Measurements from ENCODE around the gene SDE2.
A peak's percentile ranks its signal among the peaks of the same experiment; 100 is the strongest.
"Not testable (repeated sequence)": the region's sequence is repeated elsewhere in the genome, so short reads cannot be mapped to it uniquely, and the experiment has no call there.

Gene SDE2

DNA sequence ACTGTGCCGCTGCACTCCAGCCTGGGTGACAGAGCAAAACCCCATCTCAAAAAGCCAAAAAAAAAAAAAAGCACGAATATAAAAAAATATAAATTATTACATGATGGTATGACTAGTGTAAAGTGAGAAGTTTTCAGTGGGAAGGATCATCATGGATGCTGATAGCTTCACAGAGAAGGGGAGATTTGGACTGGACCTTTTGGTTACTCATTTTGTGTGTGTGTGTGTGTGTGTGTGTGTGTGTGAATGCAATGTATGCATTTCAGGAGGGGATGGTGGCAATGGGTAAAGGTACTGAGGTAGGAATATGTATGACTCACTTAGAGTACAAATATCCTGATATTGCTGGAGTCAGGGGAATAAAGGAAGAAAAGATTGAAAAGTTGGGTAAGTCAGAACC is 22.7 kb upstream of the SDE2 start:
- H3K4me1 Mint-ChIP-seq = no peaks in the 10 kb centered on the region
- H3K9me3 Mint-ChIP-seq = no peaks in the 10 kb centered on the region
- ATAC-seq (no peak), DNase-seq (ENCODE audit: low spot score in 2 of 2) (no peak)
- H3K27ac Mint-ChIP-seq = no peak overlapping the region
- H3K4me3 Mint-ChIP-seq = no peak overlapping the region
- no peaks in the 10 kb centered on the region for H3K36me3 Mint-ChIP-seq

DNA sequence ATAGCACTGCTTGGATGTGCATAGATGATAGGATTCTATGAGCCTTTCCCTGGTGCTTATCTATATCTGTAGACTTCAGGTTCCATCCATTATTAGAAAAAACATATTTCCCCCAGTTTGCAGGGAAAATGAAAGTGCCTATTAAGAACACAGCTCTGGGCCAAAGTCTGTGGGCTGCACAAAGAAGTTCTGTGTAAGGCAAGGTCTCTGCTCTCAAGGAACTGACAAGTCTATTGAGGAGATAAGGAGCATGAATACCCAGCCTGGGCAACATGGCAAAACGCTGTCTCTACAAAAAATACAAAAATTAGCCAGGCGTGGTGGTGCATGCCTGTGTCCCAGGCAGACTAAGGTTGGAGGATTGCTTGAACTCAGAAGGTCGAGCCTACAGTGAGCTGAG is 22.3 kb upstream of the SDE2 start:
- DNase-seq (ENCODE audit: low spot score in 2 of 2) (no peak), ATAC-seq (no peak)
- no peaks in the 10 kb centered on the region for H3K9me3 Mint-ChIP-seq
- H3K36me3 Mint-ChIP-seq = no peaks in the 10 kb centered on the region
- H3K4me3 Mint-ChIP-seq = no peak overlapping the region
- H3K27ac Mint-ChIP-seq = no peak overlapping the region
- no peaks in the 10 kb centered on the region for H3K4me1 Mint-ChIP-seq

DNA sequence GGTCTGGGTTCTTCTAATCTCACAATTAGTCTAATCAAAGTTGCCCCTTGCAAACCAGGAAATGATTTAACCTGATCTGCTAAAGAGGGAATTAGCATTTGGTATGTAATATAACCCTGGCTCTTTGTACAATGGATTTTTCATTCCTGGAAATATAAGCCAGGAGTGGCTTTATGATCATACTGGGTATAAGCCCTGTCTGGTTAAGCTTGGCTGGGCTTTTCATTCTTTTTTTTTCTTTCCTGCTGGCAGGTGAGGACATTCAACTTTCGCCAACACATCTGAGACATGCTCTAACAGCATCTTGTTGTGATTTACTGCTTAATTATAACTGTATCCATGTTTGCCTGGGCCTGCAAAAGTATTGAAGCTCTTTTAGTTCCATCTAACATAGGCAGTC is 20.4 kb upstream of the SDE2 start:
- DNase-seq (ENCODE audit: low spot score in 2 of 2) = no peak
- Mint-ChIP-seq H3K9me3 (no peaks in the 10 kb centered on the region), H3K4me1 (no peaks in the 10 kb centered on the region), H3K36me3 (no peaks in the 10 kb centered on the region), H3K4me3 (no peak overlapping the region), H3K27ac (no peak overlapping the region)
- ATAC-seq = no peak

GRCh38 chr1:226017070-226017469 is 17.9 kb upstream of the SDE2 start:
- no peaks in the 10 kb centered on the region for H3K9me3 Mint-ChIP-seq
- H3K4me3 Mint-ChIP-seq = no peak overlapping the region
- H3K36me3 Mint-ChIP-seq = no peaks in the 10 kb centered on the region
- DNase-seq (ENCODE audit: low spot score in 2 of 2) (no peak), ATAC-seq (no peak)
- no peaks in the 10 kb centered on the region for H3K4me1 Mint-ChIP-seq
- no peak overlapping the region for H3K27ac Mint-ChIP-seq

- Mint-ChIP-seq H3K4me3 (no peak overlapping the region), H3K27ac (peak overlapping the region; percentile 49), H3K36me3 (no peaks in the 10 kb centered on the region), H3K9me3 (no peaks in the 10 kb centered on the region), H3K4me1 (peaks cover 9% of the 10 kb centered on the region)
- DNase-seq (ENCODE audit: low spot score in 2 of 2) (no peak), ATAC-seq (no peak)
Observed at GRCh38 chr1:226009650-226010044, 10.5 kb upstream of the SDE2 start.

DNA sequence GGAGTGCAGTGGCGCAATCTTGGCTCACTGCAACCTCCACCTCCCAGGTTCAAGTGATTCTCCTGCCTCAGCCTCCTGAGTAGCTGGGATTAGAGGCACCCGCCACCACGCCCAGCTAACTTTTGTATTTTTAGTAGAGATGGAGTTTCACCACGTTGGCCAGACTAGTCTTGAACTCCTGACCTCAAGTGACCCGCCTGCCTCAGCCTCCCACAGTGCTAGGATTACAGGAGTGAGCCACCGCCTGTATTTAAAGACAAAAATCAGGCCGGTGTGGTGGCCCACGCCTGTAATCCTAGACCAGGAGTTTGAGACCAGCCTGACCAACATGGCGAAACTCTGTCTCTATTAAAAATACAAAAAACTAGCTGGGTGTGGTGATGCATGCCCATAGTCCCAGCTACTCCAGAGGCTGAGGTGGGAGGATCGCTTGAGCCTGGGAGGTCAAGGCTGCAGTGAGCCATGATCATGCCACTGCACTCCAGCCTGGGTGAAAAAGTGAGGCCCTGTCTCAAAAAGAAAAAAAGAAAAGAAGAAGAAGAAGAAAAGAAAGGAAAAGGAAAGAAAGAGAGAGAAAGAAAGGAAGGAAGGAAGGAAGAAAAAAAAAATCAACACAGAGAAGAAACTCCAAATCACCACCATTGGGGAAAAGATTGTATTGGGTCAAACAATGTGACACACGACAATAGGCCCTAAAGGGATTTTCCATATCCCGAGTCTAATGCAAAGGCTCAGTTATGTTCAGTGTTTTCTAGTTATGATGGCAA is 8.2 kb upstream of the SDE2 start:
- not testable (repeated sequence) for H3K4me3 Mint-ChIP-seq; DNase-seq (ENCODE audit: low spot score in 2 of 2); H3K9me3 Mint-ChIP-seq; H3K36me3 Mint-ChIP-seq; ATAC-seq; H3K27ac Mint-ChIP-seq
- peaks cover 16% of the 10 kb centered on the region for H3K4me1 Mint-ChIP-seq

DNA sequence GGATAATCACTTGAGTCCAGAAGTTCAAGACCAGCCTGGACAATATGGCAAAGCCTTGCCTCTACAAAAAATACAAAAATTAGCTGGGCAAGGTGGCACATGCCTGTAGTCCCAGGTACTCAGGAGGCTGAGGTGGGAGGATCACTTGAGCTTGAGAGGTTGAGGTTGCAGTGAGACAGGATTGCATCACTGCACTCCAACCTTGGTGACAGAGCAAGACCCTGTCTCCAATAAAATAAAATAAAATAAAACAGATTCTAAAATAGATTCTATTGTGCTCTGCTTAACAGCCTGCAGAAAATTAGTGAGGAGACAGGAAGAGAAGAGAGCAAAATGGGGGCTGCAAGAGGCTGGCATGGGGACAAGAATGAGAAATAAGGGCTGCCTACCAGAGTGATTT is 7.5 kb upstream of the SDE2 start:
- no peaks in the 10 kb centered on the region for H3K36me3 Mint-ChIP-seq
- no peaks in the 10 kb centered on the region for H3K9me3 Mint-ChIP-seq
- no peak overlapping the region for H3K27ac Mint-ChIP-seq
- no peak overlapping the region for H3K4me3 Mint-ChIP-seq
- ATAC-seq (no peak), DNase-seq (ENCODE audit: low spot score in 2 of 2) (no peak)
- H3K4me1 Mint-ChIP-seq = peaks cover 22% of the 10 kb centered on the region

DNA sequence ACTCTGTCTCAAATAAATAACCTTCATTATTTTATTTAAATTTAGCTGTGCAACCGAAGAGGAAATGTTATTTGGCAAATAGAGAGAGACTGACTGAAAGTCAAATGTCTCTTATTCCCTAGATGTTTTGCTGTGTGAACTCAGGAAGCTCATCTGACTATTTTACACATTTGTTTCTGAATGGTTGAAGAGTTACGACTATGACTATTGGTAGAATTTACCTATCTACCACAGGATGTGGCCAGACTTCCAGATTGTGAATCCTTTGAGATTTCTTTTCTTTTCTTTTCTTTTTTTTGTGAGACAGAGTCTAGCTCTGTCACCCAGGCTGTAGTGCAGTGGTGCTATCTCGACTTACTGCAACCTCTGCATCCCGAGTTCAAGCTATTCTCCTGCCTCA is 5.3 kb upstream of the SDE2 start:
- peaks cover 23% of the 10 kb centered on the region for H3K4me1 Mint-ChIP-seq
- H3K9me3 Mint-ChIP-seq = no peaks in the 10 kb centered on the region
- DNase-seq (ENCODE audit: low spot score in 2 of 2) (no peak), ATAC-seq (no peak)
- peaks cover 9% of the 10 kb centered on the region for H3K36me3 Mint-ChIP-seq
- no peak overlapping the region for H3K4me3 Mint-ChIP-seq
- H3K27ac Mint-ChIP-seq = no peak overlapping the region

- H3K4me1 Mint-ChIP-seq = peaks cover 29% of the 10 kb centered on the region
- no peak overlapping the region for H3K4me3 Mint-ChIP-seq
Observed at GRCh38 chr1:226003502-226004170, 4.5 kb upstream of the SDE2 start.

GRCh38 chr1:226002667-226003501 is 3.7 kb upstream of the SDE2 start:
- peaks cover 21% of the 10 kb centered on the region for H3K36me3 Mint-ChIP-seq
- H3K9me3 Mint-ChIP-seq = no peaks in the 10 kb centered on the region
- H3K4me1 Mint-ChIP-seq = peaks cover 32% of the 10 kb centered on the region
- H3K4me3 Mint-ChIP-seq = peak overlapping the region; percentile 29
- H3K27ac Mint-ChIP-seq = peak overlapping the region; percentile 48
- DNase-seq (ENCODE audit: low spot score in 2 of 2) = no peak
- no peak for ATAC-seq

More at GRCh38 chr1:226003502-226004170, 4.5 kb upstream of the SDE2 start:
- DNase-seq (ENCODE audit: low spot score in 2 of 2) (no peak), ATAC-seq (no peak)
- Mint-ChIP-seq H3K27ac (no peak overlapping the region), H3K36me3 (peaks cover 16% of the 10 kb centered on the region), H3K9me3 (no peaks in the 10 kb centered on the region)

DNA sequence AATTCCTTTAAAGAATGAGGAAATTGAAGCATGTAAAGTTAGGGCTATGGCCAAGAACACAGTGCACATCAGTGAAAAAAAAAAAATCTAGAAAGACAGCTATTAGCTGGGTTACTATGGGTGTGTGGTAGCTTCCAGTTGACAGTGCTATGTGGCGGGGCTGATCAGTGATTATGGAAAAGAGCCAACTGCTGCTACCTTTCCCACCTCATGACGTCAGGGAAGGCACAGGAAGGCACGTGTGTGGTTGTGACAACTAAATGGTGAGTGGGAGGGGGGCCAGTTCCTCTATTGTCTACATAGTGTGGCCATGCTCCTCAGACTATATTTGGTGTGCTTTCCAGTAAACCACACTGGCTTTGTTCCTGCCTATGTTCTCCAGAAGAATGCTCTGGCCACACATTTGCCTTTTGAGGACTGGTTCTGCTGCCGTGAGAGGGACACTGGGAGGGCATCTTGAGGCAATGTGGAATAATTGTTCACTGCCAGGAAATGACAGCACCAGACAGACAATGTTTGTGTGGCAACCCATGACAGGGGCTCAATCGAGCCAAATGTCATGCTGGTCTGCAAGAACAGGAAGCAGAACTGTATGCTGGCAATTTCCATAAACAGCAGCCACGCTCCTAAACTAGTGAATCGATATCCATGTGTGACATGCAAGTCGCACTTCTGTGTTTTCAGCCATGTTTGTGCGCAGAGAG is 3.0 kb upstream of the SDE2 start:
- Mint-ChIP-seq H3K4me3 (peak overlapping the region; percentile 29), H3K9me3 (no peaks in the 10 kb centered on the region), H3K36me3 (peaks cover 28% of the 10 kb centered on the region), H3K27ac (peak overlapping the region; percentile 48), H3K4me1 (peaks cover 40% of the 10 kb centered on the region)
- no peak for ATAC-seq
- DNase-seq (ENCODE audit: low spot score in 2 of 2) = no peak

DNA sequence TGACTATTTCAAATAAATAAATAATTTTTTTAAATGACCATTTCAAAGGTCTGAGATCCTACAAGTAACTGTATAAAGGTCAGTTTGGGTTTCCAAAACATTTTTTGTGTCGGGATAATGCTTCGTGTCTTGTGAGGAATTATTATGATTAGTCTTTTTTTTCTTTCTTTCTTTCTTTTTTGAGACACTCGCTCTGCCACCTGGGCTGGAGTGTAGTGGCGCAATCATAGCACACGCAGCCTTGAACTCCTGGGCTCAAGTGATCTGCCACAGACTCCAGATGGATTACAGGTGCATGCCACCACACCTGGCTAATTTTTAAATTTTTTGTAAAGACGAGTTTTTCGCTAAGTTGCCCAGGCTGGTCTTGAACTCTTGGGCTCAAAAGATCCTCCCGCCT is 1.9 kb upstream of the SDE2 start:
- ATAC-seq = no peak
- Mint-ChIP-seq H3K27ac (no peak overlapping the region), H3K4me3 (no peak overlapping the region)

GRCh38 chr1:226000493-226001081 is 1.4 kb upstream of the SDE2 start:
- Mint-ChIP-seq H3K4me1 (peaks cover 55% of the 10 kb centered on the region), H3K4me3 (peak overlapping the region; percentile 99), H3K27ac (peak overlapping the region; percentile 99), H3K36me3 (peaks cover 43% of the 10 kb centered on the region)
- H3K9me3 Mint-ChIP-seq; ATAC-seq; DNase-seq (ENCODE audit: low spot score in 2 of 2): not testable (repeated sequence)

More for the DNA sequence above, 1.9 kb upstream of the SDE2 start:
- no peak for DNase-seq (ENCODE audit: low spot score in 2 of 2)
- Mint-ChIP-seq H3K4me1 (peaks cover 50% of the 10 kb centered on the region), H3K9me3 (no peaks in the 10 kb centered on the region), H3K36me3 (peaks cover 38% of the 10 kb centered on the region)

DNA sequence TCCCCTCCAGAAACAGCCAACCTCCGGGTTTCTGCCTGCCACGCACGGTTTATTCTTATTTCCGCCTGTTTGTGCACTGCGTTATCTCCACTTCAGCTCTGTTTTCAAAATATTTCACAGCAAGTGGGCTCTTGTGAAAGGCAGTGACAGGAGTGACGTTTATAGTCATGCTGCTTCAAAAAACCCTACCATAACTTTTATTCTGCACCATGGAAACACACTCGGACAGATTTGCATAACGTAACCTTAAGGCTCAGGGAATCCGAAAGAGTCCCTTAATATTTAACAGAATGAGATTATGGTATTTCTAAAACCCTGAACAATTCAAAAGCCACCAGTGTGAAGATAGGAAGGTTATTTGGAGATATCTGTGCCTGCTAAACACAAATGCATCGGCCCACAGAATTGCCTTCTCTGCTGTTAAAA is 782 bp upstream of the SDE2 start:
- DNase-seq (ENCODE audit: low spot score in 2 of 2) (no peak), ATAC-seq (peak; percentile 25)
- H3K9me3 Mint-ChIP-seq = no peaks in the 10 kb centered on the region
- H3K4me1 Mint-ChIP-seq = peaks cover 60% of the 10 kb centered on the region
- H3K27ac Mint-ChIP-seq = peak overlapping the region; percentile 99
- peak overlapping the region; percentile 99 for H3K4me3 Mint-ChIP-seq
- H3K36me3 Mint-ChIP-seq = peaks cover 50% of the 10 kb centered on the region
